ENCODE measurements around the gene TENM3. TPM values are rescaled to one million over a fixed set of nuclear protein-coding genes. Genes with fewer than 3 reads are reported as not detected.

Gene TENM3
- total and polyA plus RNA-seq, 3 donors from 2014 or later, result 10.9 to 42.7 (median 42.2) TPM

DNA sequence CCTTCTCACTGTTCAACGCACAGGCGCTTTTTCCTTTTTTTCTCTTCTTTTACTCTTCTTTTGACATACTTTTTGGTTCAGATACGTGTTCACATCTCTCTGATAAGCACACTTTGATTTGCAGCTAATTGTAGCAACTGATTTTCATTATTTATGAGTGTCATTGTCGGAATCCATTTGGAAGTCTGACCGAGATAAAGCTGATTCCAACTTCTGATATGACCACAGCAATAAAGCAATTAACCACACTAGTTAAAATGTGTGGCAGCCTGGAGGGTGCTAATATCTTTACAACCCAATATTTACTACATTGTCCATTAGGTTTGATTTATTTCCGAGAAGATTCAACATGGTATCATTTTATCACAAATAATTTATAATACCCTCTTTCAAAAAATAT lies 101.8 kb downstream of the TENM3 start:
- intact Hi-C loops (cut with DNase I; ENCODE audit: low total_unique reads), result no loop called here
- H3K27ac ChIP-seq, result no peak overlapping the region
- no peaks in the 10 kb centered on the region for H3K27me3 ChIP-seq
- H3K36me3 ChIP-seq (ENCODE audit: low read depth, missing control alignments), result no peaks in the 10 kb centered on the region
- H3K4me1 ChIP-seq, result no peaks in the 10 kb centered on the region
- TF ChIP-seq POLR2A (IDR thresholded peaks at IDR 0.05), result no peak
- TF ChIP-seq, protein P1, sequence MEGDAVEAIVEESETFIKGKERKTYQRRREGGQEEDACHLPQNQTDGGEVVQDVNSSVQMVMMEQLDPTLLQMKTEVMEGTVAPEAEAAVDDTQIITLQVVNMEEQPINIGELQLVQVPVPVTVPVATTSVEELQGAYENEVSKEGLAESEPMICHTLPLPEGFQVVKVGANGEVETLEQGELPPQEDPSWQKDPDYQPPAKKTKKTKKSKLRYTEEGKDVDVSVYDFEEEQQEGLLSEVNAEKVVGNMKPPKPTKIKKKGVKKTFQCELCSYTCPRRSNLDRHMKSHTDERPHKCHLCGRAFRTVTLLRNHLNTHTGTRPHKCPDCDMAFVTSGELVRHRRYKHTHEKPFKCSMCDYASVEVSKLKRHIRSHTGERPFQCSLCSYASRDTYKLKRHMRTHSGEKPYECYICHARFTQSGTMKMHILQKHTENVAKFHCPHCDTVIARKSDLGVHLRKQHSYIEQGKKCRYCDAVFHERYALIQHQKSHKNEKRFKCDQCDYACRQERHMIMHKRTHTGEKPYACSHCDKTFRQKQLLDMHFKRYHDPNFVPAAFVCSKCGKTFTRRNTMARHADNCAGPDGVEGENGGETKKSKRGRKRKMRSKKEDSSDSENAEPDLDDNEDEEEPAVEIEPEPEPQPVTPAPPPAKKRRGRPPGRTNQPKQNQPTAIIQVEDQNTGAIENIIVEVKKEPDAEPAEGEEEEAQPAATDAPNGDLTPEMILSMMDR (IDR thresholded peaks at IDR 0.05), result no peak
- DNase-seq, result no peak
- no peaks in the 10 kb centered on the region for H3K9me3 ChIP-seq
- H3K4me3 ChIP-seq, result no peak overlapping the region
- WGBS, 2 donors, result 83 to 87% methylated on average over 6 of the region's 6 CpGs

DNA sequence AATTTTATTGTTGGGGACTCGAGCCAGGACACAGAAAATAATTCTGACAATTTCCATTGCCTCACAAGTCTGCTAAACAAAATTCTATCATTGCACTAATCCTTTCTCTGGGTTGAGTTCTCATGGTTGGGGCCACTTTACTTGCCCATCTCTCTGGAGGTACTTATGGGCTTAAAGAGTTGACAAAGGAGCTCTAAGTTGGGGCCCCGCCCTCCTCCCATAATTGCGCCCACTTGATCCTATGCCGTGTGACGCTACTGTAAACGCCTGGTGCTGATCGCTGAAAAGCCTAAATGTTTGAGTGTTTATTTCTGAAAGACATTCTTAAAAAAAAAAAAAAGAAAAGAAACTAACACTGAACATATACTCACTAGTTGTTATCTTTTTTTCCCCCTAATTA lies 103.0 kb downstream of the TENM3 start:
- no peak overlapping the region for H3K27ac ChIP-seq
- no peaks in the 10 kb centered on the region for H3K4me1 ChIP-seq
- WGBS, 2 donors, result 63 to 70% methylated on average over 7 of the region's 7 CpGs
- no peak overlapping the region for H3K4me3 ChIP-seq
- no peak for DNase-seq
- no peaks in the 10 kb centered on the region for H3K27me3 ChIP-seq
- H3K36me3 ChIP-seq (ENCODE audit: low read depth, missing control alignments), result no peaks in the 10 kb centered on the region
- H3K9me3 ChIP-seq, result no peaks in the 10 kb centered on the region
- intact Hi-C loops (cut with DNase I; ENCODE audit: low total_unique reads), result no loop called here
- TF ChIP-seq, protein P1 (IDR thresholded peaks at IDR 0.05), result no peak
- no peak for TF ChIP-seq POLR2A (IDR thresholded peaks at IDR 0.05)

DNA sequence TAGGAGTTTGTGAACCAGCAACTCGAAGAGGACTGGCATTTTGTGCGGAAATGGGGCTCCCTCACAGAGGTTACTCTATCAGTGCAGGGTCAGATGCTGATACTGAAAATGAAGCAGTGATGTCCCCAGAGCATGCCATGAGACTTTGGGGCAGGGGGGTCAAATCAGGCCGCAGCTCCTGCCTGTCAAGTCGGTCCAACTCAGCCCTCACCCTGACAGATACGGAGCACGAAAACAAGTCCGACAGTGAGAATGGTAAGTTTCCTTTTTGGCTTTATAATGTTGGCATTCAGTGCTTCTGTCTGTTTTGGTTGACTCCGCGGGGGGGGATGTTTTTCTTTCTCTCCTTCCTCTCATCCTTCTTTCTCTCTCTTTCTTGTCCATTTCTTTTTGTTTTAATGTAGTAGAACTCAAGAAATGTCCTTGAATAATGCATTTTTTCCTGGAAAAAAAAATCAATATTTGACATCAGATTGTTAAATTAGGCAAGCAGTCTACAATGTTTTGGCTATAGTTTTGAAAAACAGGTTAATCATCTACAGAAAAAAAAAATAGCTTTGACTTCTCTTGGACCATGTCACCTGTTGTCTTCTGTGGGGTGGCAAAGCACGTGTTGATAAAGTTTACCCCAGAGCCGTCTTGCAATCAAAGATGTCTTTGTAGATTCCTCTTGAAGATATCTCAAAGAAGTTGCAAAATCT lies 103.6 kb downstream of the TENM3 start:
- Histone ChIP-seq H3K36me3 (ENCODE audit: low read depth, missing control alignments) (no peaks in the 10 kb centered on the region), H3K4me3 (no peak overlapping the region), H3K27me3 (no peaks in the 10 kb centered on the region), H3K9me3 (no peaks in the 10 kb centered on the region), H3K27ac (no peak overlapping the region), H3K4me1 (no peaks in the 10 kb centered on the region)
- intact Hi-C loops (cut with DNase I; ENCODE audit: low total_unique reads), result no loop called here
- TF ChIP-seq POLR2A (IDR thresholded peaks at IDR 0.05), result no peak
- TF ChIP-seq, protein P1 (IDR thresholded peaks at IDR 0.05), result no peak
- 51 to 58% methylated on average over 11 of the region's 11 CpGs for WGBS, 2 donors
- no peak for DNase-seq

DNA sequence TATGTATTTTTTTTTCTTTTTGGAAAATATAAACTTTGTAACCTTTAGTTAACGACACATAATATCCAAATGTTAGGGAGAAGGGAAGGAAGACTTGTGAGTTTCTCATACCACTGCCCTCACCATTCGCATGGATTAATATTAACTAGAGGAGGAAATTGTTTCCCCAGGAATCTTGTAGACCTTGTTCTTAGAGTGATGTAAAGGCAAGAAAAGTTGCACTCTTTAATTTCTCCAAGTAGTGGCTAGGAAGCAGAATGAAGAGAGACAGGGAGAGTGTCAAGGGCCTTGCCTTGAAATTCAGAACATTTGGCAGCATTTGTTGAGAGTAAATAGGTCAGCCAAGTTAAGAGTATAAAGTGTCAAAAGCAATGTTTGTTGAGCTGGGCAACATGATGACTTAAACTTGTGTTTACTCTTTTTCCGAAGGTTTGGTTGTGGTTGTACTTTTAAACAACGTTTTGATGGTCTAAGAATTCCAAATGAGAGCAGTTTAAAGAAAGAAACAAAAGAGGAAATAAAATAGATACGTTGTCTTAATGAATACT lies 105.7 kb downstream of the TENM3 start:
- Histone ChIP-seq H3K9me3 (no peaks in the 10 kb centered on the region), H3K27ac (no peak overlapping the region), H3K36me3 (ENCODE audit: low read depth, missing control alignments) (no peaks in the 10 kb centered on the region), H3K27me3 (no peaks in the 10 kb centered on the region), H3K4me1 (no peaks in the 10 kb centered on the region), H3K4me3 (no peak overlapping the region)
- no peak for TF ChIP-seq POLR2A (IDR thresholded peaks at IDR 0.05)
- TF ChIP-seq, protein P1 (IDR thresholded peaks at IDR 0.05), result no peak
- no peak for DNase-seq
- intact Hi-C loops (cut with DNase I; ENCODE audit: low total_unique reads), result no loop called here
- 73 to 77% methylated on average over 5 of the region's 5 CpGs for WGBS, 2 donors

DNA sequence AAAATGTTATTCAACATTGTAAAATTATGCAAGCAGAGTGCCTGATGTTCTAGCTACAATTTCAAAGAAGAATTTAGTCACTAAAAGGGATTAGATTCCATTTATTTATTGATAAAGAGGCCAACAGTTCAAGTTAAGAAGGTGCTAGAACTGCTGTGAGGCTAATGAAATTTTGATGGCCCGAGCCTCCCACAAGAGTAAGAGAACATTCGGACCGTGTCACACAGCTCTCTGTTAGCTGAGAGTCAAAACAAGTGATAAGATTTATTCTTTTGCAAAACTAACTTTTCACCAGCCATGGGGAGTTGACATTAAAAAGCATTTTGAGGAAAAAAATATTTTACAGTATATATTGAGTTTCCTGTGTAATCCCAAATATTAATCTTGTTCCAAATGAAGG lies 106.8 kb downstream of the TENM3 start:
- Histone ChIP-seq H3K4me1 (no peaks in the 10 kb centered on the region), H3K27ac (no peak overlapping the region), H3K36me3 (ENCODE audit: low read depth, missing control alignments) (no peaks in the 10 kb centered on the region), H3K9me3 (no peaks in the 10 kb centered on the region), H3K27me3 (no peaks in the 10 kb centered on the region), H3K4me3 (no peak overlapping the region)
- intact Hi-C loops (cut with DNase I; ENCODE audit: low total_unique reads), result no loop called here
- WGBS, 2 donors, result 49 to 59% methylated on average over 3 of the region's 3 CpGs
- DNase-seq, result no peak
- no peak for TF ChIP-seq POLR2A (IDR thresholded peaks at IDR 0.05)
- TF ChIP-seq, protein P1 (IDR thresholded peaks at IDR 0.05), result no peak

All from testis (tissue), 3 donors.